AG09309 (cell line): ENCODE data around the gene LRRC27.
A peak's percentile ranks its signal among the peaks of the same experiment; 100 is the strongest.

Experiments used
- DNase-seq: peaks from one replicate; pipeline ENCODE4 v3.0.0-alpha.2; 2010; ENCODE audit warnings: low read depth
- H3K4me3 ChIP-seq: 2 replicates; pipeline ENCODE4 v1.5.1; 2011; ENCODE audit warnings: mild to moderate bottlenecking, low read depth, low read length, moderate library complexity; ENCODE audit not compliant: control insufficient read depth
- CTCF ChIP-seq: IDR thresholded peaks from 2 replicates; pipeline ENCODE4 v1.5.1; 2011; ENCODE audit warnings: mild to moderate bottlenecking, low read depth, low read length, inconsistent platforms; ENCODE audit not compliant: insufficient read depth, control insufficient read depth; ENCODE audit errors: missing control alignments

Gene LRRC27

GRCh38 chr10:132357286-132358058 is 25.5 kb downstream of the LRRC27 start:
- DNase-seq: no peak
- TF ChIP-seq CTCF: no peak
- H3K4me3 ChIP-seq: no peak overlapping the region

GRCh38 chr10:132359305-132360040 is 27.5 kb downstream of the LRRC27 start:
- peak; percentile 10 for TF ChIP-seq CTCF
- no peak overlapping the region for H3K4me3 ChIP-seq
- DNase-seq: no peak

GRCh38 chr10:132360766-132361447 is 28.9 kb downstream of the LRRC27 start:
- H3K4me3 ChIP-seq: no peak overlapping the region
- peak; percentile 64 for TF ChIP-seq CTCF
- DNase-seq: no peak

GRCh38 chr10:132361581-132362101 is 29.6 kb downstream of the LRRC27 start:
- no peak for DNase-seq
- TF ChIP-seq CTCF: no peak
- no peak overlapping the region for H3K4me3 ChIP-seq

GRCh38 chr10:132362151-132362611 is 30.2 kb downstream of the LRRC27 start:
- TF ChIP-seq CTCF: no peak
- no peak overlapping the region for H3K4me3 ChIP-seq
- no peak for DNase-seq

- H3K4me3 ChIP-seq: no peak overlapping the region
- no peak for DNase-seq
- no peak for TF ChIP-seq CTCF
Observed at GRCh38 chr10:132363376-132363775, 31.4 kb downstream of the LRRC27 start.
